Transverse colon (tissue), 3 donors: ENCODE data around the gene MEG3.

Experiments used
- CTCF ChIP-seq, 5 experiments: fragments of 200-600 bp in 3 of 5; fragments of 450-650 bp in 2 of 5; sonication (generic) in 3 of 5; IDR thresholded peaks; 1 replicate in 2 of 5; 2 replicates in 3 of 5; pipeline ENCODE4 v1.5.1; 2016 to 2017; ENCODE audit warnings: antibody characterized with exemption in 5 of 5, inconsistent platforms in 3 of 5, mild to moderate bottlenecking in 2 of 5, moderate library complexity in 1 of 5
- POLR2A ChIP-seq: fragments of 450-650 bp; IDR thresholded peaks from one replicate; pipeline ENCODE4 v1.6.1; 2016; ENCODE audit warnings: antibody characterized with exemption, mild to moderate bottlenecking, moderate library complexity

- TF ChIP-seq CTCF (IDR thresholded peaks at IDR 0.05) (no peak), POLR2A (no peak)
Observed at GRCh38 chr14:100777366-100777817, 48.5 kb upstream of the MEG3 start.
